H1 (cell line): ENCODE measurements around the gene SLC24A3.

Experiments used
- EGR1 ChIP-seq: IDR thresholded peaks from 2 replicates; pipeline ENCODE4 v1.6.1; 2011; ENCODE audit warnings: low read depth, low read length, borderline replicate concordance
- FOSL1 ChIP-seq: IDR thresholded peaks from 2 replicates; pipeline ENCODE4 v1.6.1; 2011; ENCODE audit warnings: mild to moderate bottlenecking, low read depth, low read length, moderate library complexity; ENCODE audit not compliant: insufficient read depth
- HDAC6 ChIP-seq: IDR thresholded peaks from one replicate; pipeline ENCODE4 v1.7.1; 2012; ENCODE audit warnings: low read depth, mild to moderate bottlenecking, inconsistent platforms, low read length, moderate library complexity
- NANOG ChIP-seq: IDR thresholded peaks from 2 replicates; pipeline ENCODE4 v1.6.1; 2011; ENCODE audit warnings: low read length, low read depth, mild to moderate bottlenecking, inconsistent platforms; ENCODE audit not compliant: insufficient read depth, poor library complexity, severe bottlenecking
- POLR2A ChIP-seq, 2 experiments: IDR thresholded peaks; 1 replicate in 1 of 2; 2 replicates in 1 of 2; pipeline ENCODE4 v1.6.1; 2011; ENCODE audit warnings: low read depth in 2 of 2, low read length in 2 of 2, mild to moderate bottlenecking in 2 of 2; ENCODE audit errors: control extremely low read depth in 1 of 2
- SP2 ChIP-seq: IDR thresholded peaks from 2 replicates; pipeline ENCODE4 v1.6.1; 2012; ENCODE audit warnings: mild to moderate bottlenecking, low read length, inconsistent platforms
- SRF ChIP-seq: IDR thresholded peaks from 2 replicates; pipeline ENCODE4 v1.6.1; 2011; ENCODE audit warnings: mild to moderate bottlenecking, low read depth, low read length, moderate library complexity
- YY1 ChIP-seq: IDR thresholded peaks from 2 replicates; pipeline ENCODE4 v1.6.1; 2011; ENCODE audit warnings: low read depth, mild to moderate bottlenecking, low read length
- ZNF274 ChIP-seq: IDR thresholded peaks from 2 replicates; pipeline ENCODE4 v1.7.0; 2012; ENCODE audit warnings: low read length, borderline replicate concordance; ENCODE audit errors: extremely low read depth
- TF ChIP-seq, protein P1 (sequence below), 3 experiments: IDR thresholded peaks; 1 replicate in 2 of 3; 2 replicates in 1 of 3; pipeline versions ENCODE4 v1.5.1 to v1.6.1; 2011; ENCODE audit warnings: low read length in 3 of 3, mild to moderate bottlenecking in 3 of 3, inconsistent platforms in 2 of 3, low read depth in 1 of 3, moderate library complexity in 1 of 3; ENCODE audit not compliant: insufficient read depth in 1 of 3; ENCODE audit errors: control extremely low read depth in 1 of 3

DNA sequence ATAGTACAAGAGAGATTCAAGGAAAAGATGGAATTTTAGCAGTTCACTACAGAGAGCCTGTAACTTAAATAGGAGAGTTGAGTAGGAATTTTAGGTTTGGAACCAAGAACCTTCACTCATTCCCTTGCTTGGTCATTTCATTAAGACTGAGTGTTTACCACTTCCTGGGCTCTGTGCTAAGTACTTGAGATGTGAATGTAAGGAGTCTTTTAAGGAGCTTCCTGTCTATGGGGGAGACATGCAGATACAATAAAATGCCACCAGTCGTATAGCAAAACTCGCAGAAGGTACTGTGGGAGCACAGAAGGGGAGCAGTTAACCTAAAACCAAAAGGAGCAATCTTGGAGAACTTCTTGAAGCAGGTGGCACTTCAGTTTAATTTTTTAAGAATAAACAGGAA is 204.2 kb downstream of the SLC24A3 start:
- TF ChIP-seq FOSL1 (no peak), YY1 (no peak), ZNF274 (no peak), NANOG (no peak), HDAC6 (no peak), POLR2A (IDR thresholded peaks at IDR 0.05; ENCODE audit: control extremely low read depth in 1 of 2, low read depth in 2 of 2, low read length in 2 of 2) (no peak), EGR1 (no peak), SP2 (no peak), SRF (no peak)
- TF ChIP-seq, protein P1, sequence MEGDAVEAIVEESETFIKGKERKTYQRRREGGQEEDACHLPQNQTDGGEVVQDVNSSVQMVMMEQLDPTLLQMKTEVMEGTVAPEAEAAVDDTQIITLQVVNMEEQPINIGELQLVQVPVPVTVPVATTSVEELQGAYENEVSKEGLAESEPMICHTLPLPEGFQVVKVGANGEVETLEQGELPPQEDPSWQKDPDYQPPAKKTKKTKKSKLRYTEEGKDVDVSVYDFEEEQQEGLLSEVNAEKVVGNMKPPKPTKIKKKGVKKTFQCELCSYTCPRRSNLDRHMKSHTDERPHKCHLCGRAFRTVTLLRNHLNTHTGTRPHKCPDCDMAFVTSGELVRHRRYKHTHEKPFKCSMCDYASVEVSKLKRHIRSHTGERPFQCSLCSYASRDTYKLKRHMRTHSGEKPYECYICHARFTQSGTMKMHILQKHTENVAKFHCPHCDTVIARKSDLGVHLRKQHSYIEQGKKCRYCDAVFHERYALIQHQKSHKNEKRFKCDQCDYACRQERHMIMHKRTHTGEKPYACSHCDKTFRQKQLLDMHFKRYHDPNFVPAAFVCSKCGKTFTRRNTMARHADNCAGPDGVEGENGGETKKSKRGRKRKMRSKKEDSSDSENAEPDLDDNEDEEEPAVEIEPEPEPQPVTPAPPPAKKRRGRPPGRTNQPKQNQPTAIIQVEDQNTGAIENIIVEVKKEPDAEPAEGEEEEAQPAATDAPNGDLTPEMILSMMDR (IDR thresholded peaks at IDR 0.05; ENCODE audit: control extremely low read depth in 1 of 3, insufficient read depth in 1 of 3, low read depth in 1 of 3, low read length in 3 of 3) = no peak
